Natural killer cell (primary cell): ENCODE results near the gene HCK. TPM values are rescaled to one million over a fixed set of nuclear protein-coding genes. Genes with fewer than 3 reads are reported as not detected.

ENCODE experiments used
- ATAC-seq, 3 donors: fragments of 150-1000 bp in 2 of 3; fragments of 200-7000 bp in 1 of 3; cut with Tn5 transposase; 1 replicate in 1 of 3; 2 replicates in 2 of 3; pipeline ENCODE4 v1.10.0; 2021; ENCODE audit warnings: mild to moderate bottlenecking in 2 of 3, moderate library complexity in 2 of 3
- DNase-seq, 2 donors: peaks; one replicate each; pipeline versions ENCODE4 v3.0.0 to v3.0.0-alpha.2; 2013 to 2021; ENCODE audit warnings: mixed read lengths in 1 of 2
- H3K27ac ChIP-seq: one replicate; pipeline ENCODE4 v1.5.1; 2013; ENCODE audit warnings: mild to moderate bottlenecking, low read length
- H3K27me3 ChIP-seq: one replicate; pipeline ENCODE4 v1.6.1; 2013; ENCODE audit warnings: low read length; ENCODE audit not compliant: control insufficient read depth, insufficient read depth
- H3K36me3 ChIP-seq: one replicate; pipeline ENCODE4 v1.6.1; 2013; ENCODE audit warnings: low read length; ENCODE audit not compliant: control insufficient read depth, insufficient read depth
- H3K4me1 ChIP-seq: one replicate; pipeline ENCODE4 v1.6.1; 2013; ENCODE audit warnings: low read length; ENCODE audit not compliant: control insufficient read depth, insufficient read depth
- H3K4me3 ChIP-seq: one replicate; pipeline ENCODE4 v1.5.1; 2013; ENCODE audit warnings: low read length
- H3K9me3 ChIP-seq: one replicate; pipeline ENCODE4 v1.6.1; 2013; ENCODE audit warnings: low read length; ENCODE audit not compliant: control insufficient read depth, insufficient read depth
- H3K27ac Mint-ChIP-seq, 2 donors: one replicate each; pipeline ENCODE4 v1.8.0; 2022; ENCODE audit warnings: mild to moderate bottlenecking in 2 of 2, mixed read lengths in 2 of 2, moderate library complexity in 1 of 2
- H3K27me3 Mint-ChIP-seq, 2 donors: one replicate each; pipeline ENCODE4 v1.8.0; 2022; ENCODE audit warnings: low read depth in 2 of 2, mixed read lengths in 2 of 2
- H3K36me3 Mint-ChIP-seq: one replicate; pipeline ENCODE4 v1.8.0; 2022; ENCODE audit warnings: mixed read lengths
- H3K4me1 Mint-ChIP-seq, 2 donors: one replicate each; pipeline ENCODE4 v1.8.0; 2022; ENCODE audit warnings: mixed read lengths in 2 of 2
- H3K4me3 Mint-ChIP-seq: one replicate; pipeline ENCODE4 v1.8.0; 2022; ENCODE audit warnings: mild to moderate bottlenecking, moderate library complexity, mixed read lengths
- H3K9me3 Mint-ChIP-seq, 2 donors: one replicate each; pipeline ENCODE4 v1.8.0; 2022; ENCODE audit warnings: mixed read lengths in 2 of 2
- WGBS: methylation state at CpG from one replicate; pipeline ENCODE4 v1.1.7; 2013; ENCODE audit warnings: missing lambda C conversion rate; ENCODE audit not compliant: insufficient coverage; 5-methylcytosine and 5-hydroxymethylcytosine counted together
- intact Hi-C: fragments of 100-400 bp; cut with micrococcal nuclease; formaldehyde crosslinking; loops from one replicate; pipeline ENCODE4 v1.14.2; 2022
- total RNA-seq, 4 donors: library from RNA; stranded (reverse); fragments of 120-200 nt in 1 of 4; gene quantifications; one replicate each; pipeline versions ENCODE4 v1.2.3 to v1.2.4, GENCODE V29; 2013 to 2022
- TF ChIP-seq, protein P1 (sequence below): fragments of 200-600 bp; IDR thresholded peaks from one replicate; pipeline ENCODE4 v1.8.0; 2022; ENCODE audit warnings: antibody characterized with exemption

HCK gene
- total RNA-seq: 10 to 100 TPM in 2 of 3 donors, 1 to 10 TPM in 1; 6.3 to 31.6 (median 12.4) TPM
- total RNA-seq (2013): 35.7 TPM

DNA sequence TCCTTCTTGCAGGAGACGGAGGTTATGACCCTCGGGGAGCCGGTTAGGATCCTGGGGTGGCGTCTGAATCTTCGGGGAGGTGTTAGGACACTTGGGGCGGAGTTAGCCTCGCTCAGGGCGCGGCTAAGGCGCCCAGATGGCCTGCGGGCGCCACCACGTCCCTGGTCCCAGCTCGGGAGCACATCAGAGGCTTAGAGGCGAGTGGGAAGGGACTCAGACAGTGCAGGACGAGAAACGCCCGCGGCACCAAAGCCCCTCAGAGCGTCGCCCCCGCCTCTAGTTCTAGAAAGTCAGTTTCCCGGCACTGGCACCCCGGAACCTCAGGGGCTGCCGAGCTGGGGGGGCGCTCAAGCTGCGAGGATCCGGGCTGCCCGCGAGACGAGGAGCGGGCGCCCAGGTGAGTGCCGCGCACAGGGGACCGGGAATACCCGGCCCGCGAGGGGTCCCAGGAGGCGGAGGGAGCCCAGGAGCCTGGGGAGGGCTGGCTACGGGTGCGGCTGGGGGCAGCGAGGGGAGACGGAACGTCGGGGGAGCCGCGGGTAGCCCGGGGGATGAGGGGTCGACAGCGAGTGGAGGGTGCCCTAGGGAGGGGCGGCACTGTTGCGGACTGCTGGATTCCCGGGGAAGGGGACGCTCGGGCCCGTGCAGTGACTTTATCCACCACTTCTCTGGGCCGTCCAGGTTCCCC lies at the start of gene HCK:
HCK (plus strand) TSS at position 153 of the 688 bp plus-strand sequence.
- WGBS: under 1% methylated on average over 58 of the region's 58 CpGs
- H3K36me3 Mint-ChIP-seq: no peaks in the 10 kb centered on the region
- Histone ChIP-seq H3K4me1 (peaks cover 28% of the 10 kb centered on the region), H3K36me3 (no peaks in the 10 kb centered on the region), H3K9me3 (no peaks in the 10 kb centered on the region), H3K4me3 (peak within 1 kb of the TSS; percentile 41), H3K27ac (peak within 1 kb of the TSS; percentile 64), H3K27me3 (peaks cover 10% of the 10 kb centered on the region)
- peaks cover 36 to 42% of the 10 kb centered on the region in 2 donors for H3K27me3 Mint-ChIP-seq
- peak within 1 kb of the TSS; percentile 81 for H3K4me3 Mint-ChIP-seq
- intact Hi-C loops: no loop called here
- H3K9me3 Mint-ChIP-seq: no peaks in the 10 kb centered on the region
- peak within 1 kb of the TSS in 1 of 2 donors; percentile 48 for H3K27ac Mint-ChIP-seq
- TF ChIP-seq, protein P1, sequence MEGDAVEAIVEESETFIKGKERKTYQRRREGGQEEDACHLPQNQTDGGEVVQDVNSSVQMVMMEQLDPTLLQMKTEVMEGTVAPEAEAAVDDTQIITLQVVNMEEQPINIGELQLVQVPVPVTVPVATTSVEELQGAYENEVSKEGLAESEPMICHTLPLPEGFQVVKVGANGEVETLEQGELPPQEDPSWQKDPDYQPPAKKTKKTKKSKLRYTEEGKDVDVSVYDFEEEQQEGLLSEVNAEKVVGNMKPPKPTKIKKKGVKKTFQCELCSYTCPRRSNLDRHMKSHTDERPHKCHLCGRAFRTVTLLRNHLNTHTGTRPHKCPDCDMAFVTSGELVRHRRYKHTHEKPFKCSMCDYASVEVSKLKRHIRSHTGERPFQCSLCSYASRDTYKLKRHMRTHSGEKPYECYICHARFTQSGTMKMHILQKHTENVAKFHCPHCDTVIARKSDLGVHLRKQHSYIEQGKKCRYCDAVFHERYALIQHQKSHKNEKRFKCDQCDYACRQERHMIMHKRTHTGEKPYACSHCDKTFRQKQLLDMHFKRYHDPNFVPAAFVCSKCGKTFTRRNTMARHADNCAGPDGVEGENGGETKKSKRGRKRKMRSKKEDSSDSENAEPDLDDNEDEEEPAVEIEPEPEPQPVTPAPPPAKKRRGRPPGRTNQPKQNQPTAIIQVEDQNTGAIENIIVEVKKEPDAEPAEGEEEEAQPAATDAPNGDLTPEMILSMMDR: no peak
- ATAC-seq: peak; percentile 24 to 61 (median 56)
- peaks cover 15 to 17% of the 10 kb centered on the region in 2 donors for H3K4me1 Mint-ChIP-seq
- DNase-seq: peak in 1 of 2 donors; percentile 15

DNA sequence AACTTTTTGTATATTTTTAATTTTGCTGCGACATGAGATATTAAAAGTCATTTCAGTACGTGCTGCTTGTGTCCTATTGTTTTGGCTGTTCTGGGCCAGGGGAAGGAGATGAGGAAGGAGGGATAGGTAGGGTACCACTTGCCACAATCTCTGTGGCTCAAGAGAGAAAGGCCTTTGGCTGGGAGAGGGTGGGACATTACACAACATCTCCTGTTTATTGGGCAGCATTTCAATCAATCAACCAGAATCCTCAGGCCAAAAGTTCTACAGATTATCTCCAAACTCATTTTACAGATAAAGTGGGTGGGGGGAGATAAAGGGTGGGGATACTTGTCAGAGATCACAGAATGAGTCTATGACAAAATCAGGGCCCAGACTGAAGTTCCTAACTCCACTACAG lies 48.7 kb upstream of the HCK start:
- Histone ChIP-seq H3K4me3 (no peak overlapping the region), H3K9me3 (no peaks in the 10 kb centered on the region), H3K27ac (no peak overlapping the region), H3K27me3 (no peaks in the 10 kb centered on the region), H3K36me3 (no peaks in the 10 kb centered on the region), H3K4me1 (no peaks in the 10 kb centered on the region)
- peaks cover 6% of the 10 kb centered on the region in 2 donors for H3K4me1 Mint-ChIP-seq
- H3K4me3 Mint-ChIP-seq: no peak overlapping the region
- intact Hi-C loops: no loop called here
- no peaks in the 10 kb centered on the region for H3K36me3 Mint-ChIP-seq
- DNase-seq: no peak
- TF ChIP-seq, protein P1: no peak
- no peaks in the 10 kb centered on the region for H3K9me3 Mint-ChIP-seq
- ATAC-seq: no peak
- H3K27me3 Mint-ChIP-seq: peaks cover 0 to 10% of the 10 kb centered on the region in 2 donors
- H3K27ac Mint-ChIP-seq: no peak overlapping the region
- WGBS: 88% methylated on average over 2 of the region's 2 CpGs

DNA sequence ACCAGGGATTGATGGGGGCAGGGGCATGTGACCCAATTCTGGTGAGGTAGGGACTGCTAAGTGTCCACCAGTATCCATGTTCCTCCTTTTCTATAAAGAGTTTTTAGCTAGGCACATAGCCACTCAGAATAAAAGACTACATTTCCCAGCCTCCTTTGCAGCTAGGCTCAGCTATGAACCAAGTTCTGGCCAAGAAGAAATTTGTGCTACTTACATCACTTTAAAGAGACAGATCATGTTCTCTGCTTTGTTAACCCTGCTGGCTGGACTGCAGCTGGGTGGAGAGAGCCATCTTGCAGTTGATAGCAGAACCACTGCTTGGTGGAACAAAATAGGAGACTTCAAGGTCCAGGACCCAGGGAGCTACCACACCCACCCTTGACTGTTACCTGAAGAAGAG lies 47.1 kb upstream of the HCK start:
- H3K4me3 ChIP-seq: no peak overlapping the region
- intact Hi-C loops: no loop called here
- no peak overlapping the region for H3K27ac ChIP-seq
- H3K4me3 Mint-ChIP-seq: no peak overlapping the region
- no peaks in the 10 kb centered on the region for H3K9me3 ChIP-seq
- H3K36me3 Mint-ChIP-seq: no peaks in the 10 kb centered on the region
- H3K9me3 Mint-ChIP-seq: no peaks in the 10 kb centered on the region
- no peak for DNase-seq
- no peaks in the 10 kb centered on the region for H3K27me3 ChIP-seq
- no peak overlapping the region for H3K27ac Mint-ChIP-seq
- no peaks in the 10 kb centered on the region for H3K36me3 ChIP-seq
- peaks cover 0 to 10% of the 10 kb centered on the region in 2 donors for H3K27me3 Mint-ChIP-seq
- H3K4me1 ChIP-seq: no peaks in the 10 kb centered on the region
- TF ChIP-seq, protein P1: no peak
- no peak for ATAC-seq
- H3K4me1 Mint-ChIP-seq: peaks cover 6% of the 10 kb centered on the region in 2 donors

DNA sequence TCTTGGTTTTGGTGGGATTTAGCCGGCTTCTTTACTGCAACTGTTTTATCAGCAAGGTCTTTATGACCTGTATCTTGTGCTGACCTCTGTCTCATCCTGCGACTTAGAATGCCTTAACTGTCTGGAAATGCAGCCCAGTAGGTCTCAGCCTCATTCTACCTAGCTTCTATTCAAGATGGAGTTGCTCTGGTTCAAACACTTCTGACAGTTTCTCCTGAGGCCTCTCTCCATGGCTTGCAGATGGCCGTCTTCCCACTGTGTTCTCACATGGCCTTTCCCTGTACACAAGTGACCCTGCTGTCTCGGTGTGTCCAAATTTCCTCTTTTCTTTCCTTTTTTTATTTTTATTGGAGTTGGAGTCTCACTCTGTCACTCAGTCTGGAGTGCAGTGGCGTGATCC lies 46.0 kb upstream of the HCK start:
- no peak for DNase-seq
- no peaks in the 10 kb centered on the region for H3K9me3 ChIP-seq
- no peaks in the 10 kb centered on the region for H3K27me3 ChIP-seq
- H3K4me3 ChIP-seq: no peak overlapping the region
- no peak overlapping the region for H3K4me3 Mint-ChIP-seq
- H3K27ac Mint-ChIP-seq: no peak overlapping the region
- intact Hi-C loops: no loop called here
- no peaks in the 10 kb centered on the region for H3K9me3 Mint-ChIP-seq
- no peak for ATAC-seq
- no peak overlapping the region for H3K27ac ChIP-seq
- TF ChIP-seq, protein P1: no peak
- peaks cover 0 to 10% of the 10 kb centered on the region in 2 donors for H3K27me3 Mint-ChIP-seq
- no peaks in the 10 kb centered on the region for H3K4me1 ChIP-seq
- WGBS: 87% methylated on average over 5 of the region's 5 CpGs
- H3K4me1 Mint-ChIP-seq: peaks cover 6% of the 10 kb centered on the region in 2 donors
- H3K36me3 Mint-ChIP-seq: no peaks in the 10 kb centered on the region
- H3K36me3 ChIP-seq: no peaks in the 10 kb centered on the region
